Suppressor macrophage treated with lipopolysaccharide for 4 hours (primary cell): Measurements from ENCODE around the gene ARMC3.

Experiments used
- DNase-seq: peaks from one replicate; pipeline ENCODE4 v3.0.0-alpha.2; 2020

ARMC3 gene

GRCh38 chr10:22993314-22993713 lies 65.5 kb downstream of the ARMC3 start:
- DNase-seq: no peak

GRCh38 chr10:22997096-22997495 lies 69.2 kb downstream of the ARMC3 start:
- no peak for DNase-seq

- DNase-seq: no peak
These were observed 70.2 kb downstream of the ARMC3 start for GRCh38 chr10:22998091-22998490.

- DNase-seq: no peak
These were observed 72.1 kb downstream of the ARMC3 start for GRCh38 chr10:22999942-23000341.

GRCh38 chr10:23001901-23002516 lies 74.2 kb downstream of the ARMC3 start:
- DNase-seq: no peak

- DNase-seq: no peak
These were observed 77.3 kb downstream of the ARMC3 start for GRCh38 chr10:23005150-23005549.

- DNase-seq: no peak
These were observed 85.9 kb downstream of the ARMC3 start for GRCh38 chr10:23013581-23014335.

- peak; percentile 11 for DNase-seq
These were observed 87.3 kb downstream of the ARMC3 start for GRCh38 chr10:23015021-23015707.

- DNase-seq: no peak
These were observed 88.8 kb downstream of the ARMC3 start for GRCh38 chr10:23016636-23017035.

- no peak for DNase-seq
These were observed 91.8 kb downstream of the ARMC3 start for GRCh38 chr10:23019633-23020032.

GRCh38 chr10:23021430-23021829 lies 93.6 kb downstream of the ARMC3 start:
- DNase-seq: no peak

- DNase-seq: no peak
These were observed 96.1 kb downstream of the ARMC3 start for GRCh38 chr10:23024002-23024401.

GRCh38 chr10:23031318-23031717 lies 103.5 kb downstream of the ARMC3 start:
- no peak for DNase-seq

GRCh38 chr10:23034790-23035189 lies 106.9 kb downstream of the ARMC3 start:
- no peak for DNase-seq

GRCh38 chr10:23035569-23035968 lies 107.7 kb downstream of the ARMC3 start:
- DNase-seq: no peak

- no peak for DNase-seq
These were observed 109.3 kb downstream of the ARMC3 start for GRCh38 chr10:23037152-23037551.

GRCh38 chr10:23037561-23037960 lies 109.7 kb downstream of the ARMC3 start:
- DNase-seq: no peak

GRCh38 chr10:23038172-23038571 lies 110.3 kb downstream of the ARMC3 start:
- no peak for DNase-seq

- no peak for DNase-seq
These were observed 112.1 kb downstream of the ARMC3 start for GRCh38 chr10:23040002-23040401.

GRCh38 chr10:23046027-23046426 lies 118.2 kb downstream of the ARMC3 start:
- no peak for DNase-seq

GRCh38 chr10:23047201-23048050 lies 119.6 kb downstream of the ARMC3 start:
- DNase-seq: no peak

GRCh38 chr10:23048191-23048590 lies 120.3 kb downstream of the ARMC3 start:
- no peak for DNase-seq

GRCh38 chr10:23051278-23051677 lies 123.4 kb downstream of the ARMC3 start:
- no peak for DNase-seq
